Glomerular visceral epithelial cell (primary cell): ENCODE data around the gene FGD4.

Experiments used
- DNase-seq: peaks from one replicate; pipeline ENCODE4 v3.0.0-alpha.2; 2016; ENCODE audit errors: extremely low spot score

FGD4 gene

GRCh38 chr12:32399370-32400113 lies at the start of gene FGD4:
TSS of gene FGD4 (plus strand) at chr12:32399558.
- peak; percentile 87 for DNase-seq

GRCh38 chr12:32353540-32353939 lies 45.8 kb upstream of the FGD4 start:
- no peak for DNase-seq

GRCh38 chr12:32357601-32358249 lies 41.6 kb upstream of the FGD4 start:
- no peak for DNase-seq

- no peak for DNase-seq
Measured at GRCh38 chr12:32360956-32361355, 38.4 kb upstream of the FGD4 start.

GRCh38 chr12:32362892-32363291 lies 36.5 kb upstream of the FGD4 start:
- no peak for DNase-seq

GRCh38 chr12:32365473-32366064 lies 33.8 kb upstream of the FGD4 start:
- DNase-seq: peak; percentile 66

- no peak for DNase-seq
Measured at GRCh38 chr12:32366714-32367113, 32.6 kb upstream of the FGD4 start.

GRCh38 chr12:32367381-32367780 lies 32.0 kb upstream of the FGD4 start:
- no peak for DNase-seq

GRCh38 chr12:32369202-32369601 lies 30.2 kb upstream of the FGD4 start:
- DNase-seq: no peak

- no peak for DNase-seq
Measured at GRCh38 chr12:32377344-32378055, 21.9 kb upstream of the FGD4 start.

GRCh38 chr12:32379213-32379612 lies 20.1 kb upstream of the FGD4 start:
- no peak for DNase-seq

- no peak for DNase-seq
Measured at GRCh38 chr12:32379667-32380066, 19.7 kb upstream of the FGD4 start.

- no peak for DNase-seq
Measured at GRCh38 chr12:32382226-32382625, 17.1 kb upstream of the FGD4 start.

GRCh38 chr12:32390572-32391219 lies 8.7 kb upstream of the FGD4 start:
- no peak for DNase-seq

GRCh38 chr12:32395026-32395425 lies 4.3 kb upstream of the FGD4 start:
- DNase-seq: no peak

GRCh38 chr12:32397696-32398095 lies 1.7 kb upstream of the FGD4 start:
- no peak for DNase-seq

GRCh38 chr12:32398181-32398580 lies 1.2 kb upstream of the FGD4 start:
- DNase-seq: no peak

GRCh38 chr12:32398816-32399369 lies 465 bp upstream of the FGD4 start:
- DNase-seq: no peak

- DNase-seq: peak; percentile 27
Measured at GRCh38 chr12:32400114-32400672, 835 bp downstream of the FGD4 start.

- DNase-seq: no peak
Measured at GRCh38 chr12:32400866-32401265, 1.5 kb downstream of the FGD4 start.

- DNase-seq: no peak
Measured at GRCh38 chr12:32402170-32402569, 2.8 kb downstream of the FGD4 start.
